ENCODE results near the gene ZNF565. TPM values are rescaled to one million over a fixed set of nuclear protein-coding genes. Genes with fewer than 3 reads are reported as not detected.

The ZNF565 gene
- total and polyA plus RNA-seq, 2 of the 13 experiments (the other 11 are each of a cell fraction or from before 2014, with no cell fraction given): 1.8 to 5.2 TPM

DNA sequence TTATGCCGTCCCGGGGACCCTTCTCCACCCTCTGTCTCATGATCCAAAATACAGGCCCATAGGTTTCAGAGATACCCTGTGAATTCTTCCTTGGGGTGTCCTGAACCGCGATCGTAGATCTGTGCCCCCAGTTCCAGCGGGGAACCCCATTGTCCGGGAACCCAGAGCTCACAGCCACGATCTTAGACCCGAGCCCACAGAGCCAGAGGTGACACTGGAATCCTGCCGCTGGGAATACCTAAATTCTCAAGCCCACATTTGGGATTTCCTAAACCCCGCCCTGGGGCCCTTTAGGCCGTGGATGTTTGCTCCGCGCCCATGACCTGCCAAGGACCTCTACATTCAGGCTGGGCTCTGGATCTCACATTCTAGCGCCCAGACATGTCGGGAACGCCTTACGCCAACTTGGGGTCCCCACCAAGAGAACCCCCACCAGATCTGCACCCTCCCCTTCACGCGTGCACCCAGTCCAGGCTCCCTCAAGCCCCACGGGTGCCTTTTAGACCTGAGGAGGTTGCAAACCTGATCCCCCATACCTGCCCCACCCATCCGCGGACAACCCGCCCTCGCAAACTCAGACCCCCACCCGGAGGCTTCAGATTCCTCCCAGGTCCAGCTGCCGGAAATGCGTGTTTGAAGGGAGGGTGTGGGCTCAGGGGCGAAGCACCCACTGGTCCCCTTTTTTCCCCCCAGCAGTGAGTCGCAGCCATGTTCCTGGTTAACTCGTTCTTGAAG lies 74.0 kb downstream of the ZNF565 start (continued):
- TF ChIP-seq ARNT2 (CRISPR knock-in tag; IDR thresholded peaks at IDR 0.05; ENCODE audit: low read depth) (0 out of 2 replicates have a peak, but pooled peaks have one; percentile 4), ZNF746 (CRISPR knock-in tag; IDR thresholded peaks at IDR 0.05) (no peak), ZNF790 (CRISPR knock-in tag; IDR thresholded peaks at IDR 0.05; ENCODE audit: borderline replicate concordance) (peak; percentile 32; the same call in 1 of the 2 replicates), FOXO1 (CRISPR knock-in tag; IDR thresholded peaks at IDR 0.05) (no peak), KAT7 (CRISPR knock-in tag; IDR thresholded peaks at IDR 0.05; ENCODE audit: borderline replicate concordance) (no peak), ZNF274 (CRISPR knock-in tag; IDR thresholded peaks at IDR 0.05) (0 out of 2 replicates have a peak, but pooled peaks have one; percentile 19), GFI1 (CRISPR knock-in tag; IDR thresholded peaks at IDR 0.05; ENCODE audit: borderline replicate concordance) (0 out of 2 replicates have a peak, but pooled peaks have one; percentile 16), TGIF2 (CRISPR knock-in tag; IDR thresholded peaks at IDR 0.05) (peak; percentile 20), ZNF354B (CRISPR knock-in tag; IDR thresholded peaks at IDR 0.05) (no peak), ZNF331 (CRISPR knock-in tag; IDR thresholded peaks at IDR 0.05) (no peak), STAT5B (CRISPR knock-in tag; IDR thresholded peaks at IDR 0.05) (no peak), ZNF878 (CRISPR knock-in tag; IDR thresholded peaks at IDR 0.05) (no peak), ASH2L (IDR thresholded peaks at IDR 0.05; ENCODE audit: insufficient read length, low read depth, low read length) (peak; percentile 7), NFYC (CRISPR knock-in tag; IDR thresholded peaks at IDR 0.05) (no peak), ZNF234 (CRISPR knock-in tag; conservative IDR thresholded peaks at IDR 0.05) (no peak), ZNF326 (CRISPR knock-in tag; IDR thresholded peaks at IDR 0.05; ENCODE audit: borderline replicate concordance) (no peak), PAWR (CRISPR knock-in tag; IDR thresholded peaks at IDR 0.05; ENCODE audit: borderline replicate concordance) (no peak), RXRB (CRISPR knock-in tag; IDR thresholded peaks at IDR 0.05; ENCODE audit: borderline replicate concordance) (no peak)
- TF ChIP-seq, protein P1, sequence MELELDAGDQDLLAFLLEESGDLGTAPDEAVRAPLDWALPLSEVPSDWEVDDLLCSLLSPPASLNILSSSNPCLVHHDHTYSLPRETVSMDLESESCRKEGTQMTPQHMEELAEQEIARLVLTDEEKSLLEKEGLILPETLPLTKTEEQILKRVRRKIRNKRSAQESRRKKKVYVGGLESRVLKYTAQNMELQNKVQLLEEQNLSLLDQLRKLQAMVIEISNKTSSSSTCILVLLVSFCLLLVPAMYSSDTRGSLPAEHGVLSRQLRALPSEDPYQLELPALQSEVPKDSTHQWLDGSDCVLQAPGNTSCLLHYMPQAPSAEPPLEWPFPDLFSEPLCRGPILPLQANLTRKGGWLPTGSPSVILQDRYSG (CRISPR knock-in tag; IDR thresholded peaks at IDR 0.05): no peak
- TF ChIP-seq, protein P2, sequence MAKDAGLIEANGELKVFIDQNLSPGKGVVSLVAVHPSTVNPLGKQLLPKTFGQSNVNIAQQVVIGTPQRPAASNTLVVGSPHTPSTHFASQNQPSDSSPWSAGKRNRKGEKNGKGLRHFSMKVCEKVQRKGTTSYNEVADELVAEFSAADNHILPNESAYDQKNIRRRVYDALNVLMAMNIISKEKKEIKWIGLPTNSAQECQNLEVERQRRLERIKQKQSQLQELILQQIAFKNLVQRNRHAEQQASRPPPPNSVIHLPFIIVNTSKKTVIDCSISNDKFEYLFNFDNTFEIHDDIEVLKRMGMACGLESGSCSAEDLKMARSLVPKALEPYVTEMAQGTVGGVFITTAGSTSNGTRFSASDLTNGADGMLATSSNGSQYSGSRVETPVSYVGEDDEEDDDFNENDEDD (CRISPR knock-in tag; IDR thresholded peaks at IDR 0.05; ENCODE audit: borderline replicate concordance): no peak
- TF ChIP-seq, protein P3, sequence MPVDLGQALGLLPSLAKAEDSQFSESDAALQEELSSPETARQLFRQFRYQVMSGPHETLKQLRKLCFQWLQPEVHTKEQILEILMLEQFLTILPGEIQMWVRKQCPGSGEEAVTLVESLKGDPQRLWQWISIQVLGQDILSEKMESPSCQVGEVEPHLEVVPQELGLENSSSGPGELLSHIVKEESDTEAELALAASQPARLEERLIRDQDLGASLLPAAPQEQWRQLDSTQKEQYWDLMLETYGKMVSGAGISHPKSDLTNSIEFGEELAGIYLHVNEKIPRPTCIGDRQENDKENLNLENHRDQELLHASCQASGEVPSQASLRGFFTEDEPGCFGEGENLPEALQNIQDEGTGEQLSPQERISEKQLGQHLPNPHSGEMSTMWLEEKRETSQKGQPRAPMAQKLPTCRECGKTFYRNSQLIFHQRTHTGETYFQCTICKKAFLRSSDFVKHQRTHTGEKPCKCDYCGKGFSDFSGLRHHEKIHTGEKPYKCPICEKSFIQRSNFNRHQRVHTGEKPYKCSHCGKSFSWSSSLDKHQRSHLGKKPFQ (CRISPR knock-in tag; IDR thresholded peaks at IDR 0.05; ENCODE audit: insufficient replicate concordance): peak; percentile 3
- TF ChIP-seq, protein P4, sequence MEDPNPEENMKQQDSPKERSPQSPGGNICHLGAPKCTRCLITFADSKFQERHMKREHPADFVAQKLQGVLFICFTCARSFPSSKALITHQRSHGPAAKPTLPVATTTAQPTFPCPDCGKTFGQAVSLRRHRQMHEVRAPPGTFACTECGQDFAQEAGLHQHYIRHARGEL (CRISPR knock-in tag; IDR thresholded peaks at IDR 0.05): no peak
- TF ChIP-seq, protein P5, sequence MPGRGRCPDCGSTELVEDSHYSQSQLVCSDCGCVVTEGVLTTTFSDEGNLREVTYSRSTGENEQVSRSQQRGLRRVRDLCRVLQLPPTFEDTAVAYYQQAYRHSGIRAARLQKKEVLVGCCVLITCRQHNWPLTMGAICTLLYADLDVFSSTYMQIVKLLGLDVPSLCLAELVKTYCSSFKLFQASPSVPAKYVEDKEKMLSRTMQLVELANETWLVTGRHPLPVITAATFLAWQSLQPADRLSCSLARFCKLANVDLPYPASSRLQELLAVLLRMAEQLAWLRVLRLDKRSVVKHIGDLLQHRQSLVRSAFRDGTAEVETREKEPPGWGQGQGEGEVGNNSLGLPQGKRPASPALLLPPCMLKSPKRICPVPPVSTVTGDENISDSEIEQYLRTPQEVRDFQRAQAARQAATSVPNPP (CRISPR knock-in tag; IDR thresholded peaks at IDR 0.05): no peak
- TF ChIP-seq, protein P6, sequence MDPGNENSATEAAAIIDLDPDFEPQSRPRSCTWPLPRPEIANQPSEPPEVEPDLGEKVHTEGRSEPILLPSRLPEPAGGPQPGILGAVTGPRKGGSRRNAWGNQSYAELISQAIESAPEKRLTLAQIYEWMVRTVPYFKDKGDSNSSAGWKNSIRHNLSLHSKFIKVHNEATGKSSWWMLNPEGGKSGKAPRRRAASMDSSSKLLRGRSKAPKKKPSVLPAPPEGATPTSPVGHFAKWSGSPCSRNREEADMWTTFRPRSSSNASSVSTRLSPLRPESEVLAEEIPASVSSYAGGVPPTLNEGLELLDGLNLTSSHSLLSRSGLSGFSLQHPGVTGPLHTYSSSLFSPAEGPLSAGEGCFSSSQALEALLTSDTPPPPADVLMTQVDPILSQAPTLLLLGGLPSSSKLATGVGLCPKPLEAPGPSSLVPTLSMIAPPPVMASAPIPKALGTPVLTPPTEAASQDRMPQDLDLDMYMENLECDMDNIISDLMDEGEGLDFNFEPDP (CRISPR knock-in tag; conservative IDR thresholded peaks at IDR 0.05): no peak

All from HepG2 (cell line).